HG02885 (cell line): ENCODE measurements around the gene ISLR2.
"Not testable (repeated sequence)": the region's sequence is repeated elsewhere in the genome, so short reads cannot be mapped to it uniquely, and the experiment has no call there.

Experiments
- ATAC-seq: cut with Tn5 transposase; IDR thresholded peaks from one replicate; pipeline ENCODE4 v1.9.1; 2021; ENCODE audit warnings: mild to moderate bottlenecking; ENCODE audit not compliant: unreplicated experiment, poor library complexity

Gene ISLR2

GRCh38 chr15:74156678-74157411 lies 26.5 kb downstream of the ISLR2 start:
- ATAC-seq = no peak

DNA sequence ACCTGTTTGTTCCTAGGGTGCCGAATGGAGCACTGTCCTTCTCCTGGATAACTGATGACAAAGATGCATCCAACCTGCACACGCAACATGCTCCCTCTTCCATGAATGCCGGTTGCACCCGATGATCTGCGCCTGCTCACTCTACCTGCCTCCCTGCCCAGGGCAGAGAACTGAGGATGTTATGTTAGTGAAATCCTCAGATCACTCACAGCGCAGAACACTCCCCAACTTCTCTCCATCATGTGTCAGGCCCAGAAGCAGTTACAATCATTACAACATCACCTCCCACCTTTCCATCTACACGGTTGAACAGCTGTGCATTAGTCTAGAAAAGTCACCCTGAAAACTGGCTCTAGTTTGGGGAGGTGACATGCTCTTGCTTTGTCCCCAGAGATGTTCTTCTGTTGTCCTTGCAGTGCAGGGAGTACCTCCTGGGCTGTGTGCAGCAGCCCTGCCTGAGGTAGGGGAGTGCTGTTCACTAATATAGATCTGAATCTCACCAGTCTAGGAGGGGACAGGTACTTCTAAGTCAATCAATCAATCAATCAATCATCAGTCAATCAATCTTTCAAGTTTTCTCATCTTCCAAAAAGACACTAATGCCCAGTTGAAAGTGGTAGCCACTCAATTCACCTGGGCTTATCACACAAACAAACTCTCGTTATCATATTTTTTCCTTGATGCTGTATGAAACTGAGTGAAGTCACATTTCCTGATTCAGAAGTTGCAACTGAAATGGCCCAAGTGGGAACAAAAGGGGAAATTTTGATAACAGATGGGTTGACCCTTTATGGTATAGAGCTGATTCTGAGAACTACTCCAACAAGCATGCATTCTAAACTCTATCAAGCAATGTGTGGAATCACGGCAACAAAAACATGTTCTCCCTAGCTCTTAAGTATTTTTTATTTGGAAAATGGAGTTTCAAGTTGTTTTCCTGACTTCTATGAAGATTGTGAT lies 27.8 kb downstream of the ISLR2 start:
- ATAC-seq = no peak

- ATAC-seq = peak; percentile 60
These were observed 28.7 kb downstream of the ISLR2 start for GRCh38 chr15:74158855-74159650.

DNA sequence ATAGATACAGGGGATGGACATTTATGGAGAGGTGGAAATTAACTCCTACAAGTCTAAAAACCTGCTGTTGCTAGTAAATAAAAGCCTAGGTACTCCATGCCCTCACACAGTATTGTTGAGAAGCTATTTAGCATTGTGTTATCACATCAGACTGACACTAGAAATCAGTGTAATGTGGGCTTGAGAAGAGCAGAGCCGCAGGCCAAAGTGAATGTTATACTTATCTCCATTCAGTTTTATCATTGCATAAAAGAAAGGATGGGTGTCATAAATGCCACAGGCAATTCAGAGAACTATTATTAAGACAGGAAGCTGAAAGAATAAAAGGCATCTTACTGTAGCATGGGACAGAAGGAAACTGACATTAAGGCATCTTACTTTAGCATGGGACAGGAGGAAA lies 29.4 kb downstream of the ISLR2 start:
- ATAC-seq = no peak

DNA sequence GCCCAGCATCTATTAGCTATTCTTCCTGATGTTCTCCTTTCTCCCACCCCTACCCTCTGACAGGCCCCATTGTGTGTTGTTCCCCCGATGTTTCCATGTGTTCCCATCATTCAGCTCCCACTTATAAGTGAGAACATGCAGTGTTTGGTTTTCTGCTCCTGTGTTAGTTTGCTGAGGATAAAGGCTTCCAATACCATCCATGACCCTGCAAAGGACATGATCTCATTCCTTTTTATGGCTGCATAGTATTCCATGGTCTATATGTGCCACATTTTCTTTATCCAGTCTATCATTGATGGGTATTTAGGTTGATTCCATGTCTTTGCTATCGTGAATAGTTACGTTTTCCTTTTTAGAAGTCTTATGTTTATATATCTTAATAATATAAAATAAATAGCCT lies 30.0 kb downstream of the ISLR2 start:
- not testable (repeated sequence) for ATAC-seq

GRCh38 chr15:74162195-74162536 lies 31.8 kb downstream of the ISLR2 start:
- not testable (repeated sequence) for ATAC-seq

GRCh38 chr15:74165461-74165860 lies 35.1 kb downstream of the ISLR2 start:
- no peak for ATAC-seq

DNA sequence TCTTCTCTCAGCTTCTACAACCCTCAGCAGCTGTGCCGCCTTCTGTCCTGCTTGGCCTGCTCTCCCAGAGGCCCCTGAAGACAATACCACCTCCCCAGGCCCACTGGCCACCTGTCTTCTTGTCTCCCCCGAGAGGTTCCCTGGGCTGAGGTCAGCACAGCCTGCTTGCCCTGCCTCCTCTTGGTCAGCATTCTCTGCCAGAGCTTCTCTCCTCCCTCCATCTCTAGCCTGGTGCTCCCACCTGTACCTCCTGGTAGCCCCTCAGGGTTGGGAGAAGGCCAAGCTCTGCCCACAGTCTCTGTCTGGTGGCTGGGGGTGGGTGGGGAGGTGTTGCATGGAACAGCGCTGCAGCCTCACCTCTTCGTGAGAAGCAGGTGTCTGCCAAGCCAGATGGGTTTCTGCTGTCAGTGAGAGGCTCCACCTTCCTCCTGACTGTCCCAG lies 37.5 kb downstream of the ISLR2 start:
- ATAC-seq = no peak

GRCh38 chr15:74168711-74169126 lies 38.3 kb downstream of the ISLR2 start:
- ATAC-seq = no peak

- no peak for ATAC-seq
These were observed 39.9 kb downstream of the ISLR2 start for GRCh38 chr15:74170071-74170844.

GRCh38 chr15:74170875-74171578 lies 40.6 kb downstream of the ISLR2 start:
- ATAC-seq = no peak

- no peak for ATAC-seq
These were observed 41.7 kb downstream of the ISLR2 start for GRCh38 chr15:74171965-74172541.

GRCh38 chr15:74172701-74173379 lies 42.5 kb downstream of the ISLR2 start:
- ATAC-seq = no peak

DNA sequence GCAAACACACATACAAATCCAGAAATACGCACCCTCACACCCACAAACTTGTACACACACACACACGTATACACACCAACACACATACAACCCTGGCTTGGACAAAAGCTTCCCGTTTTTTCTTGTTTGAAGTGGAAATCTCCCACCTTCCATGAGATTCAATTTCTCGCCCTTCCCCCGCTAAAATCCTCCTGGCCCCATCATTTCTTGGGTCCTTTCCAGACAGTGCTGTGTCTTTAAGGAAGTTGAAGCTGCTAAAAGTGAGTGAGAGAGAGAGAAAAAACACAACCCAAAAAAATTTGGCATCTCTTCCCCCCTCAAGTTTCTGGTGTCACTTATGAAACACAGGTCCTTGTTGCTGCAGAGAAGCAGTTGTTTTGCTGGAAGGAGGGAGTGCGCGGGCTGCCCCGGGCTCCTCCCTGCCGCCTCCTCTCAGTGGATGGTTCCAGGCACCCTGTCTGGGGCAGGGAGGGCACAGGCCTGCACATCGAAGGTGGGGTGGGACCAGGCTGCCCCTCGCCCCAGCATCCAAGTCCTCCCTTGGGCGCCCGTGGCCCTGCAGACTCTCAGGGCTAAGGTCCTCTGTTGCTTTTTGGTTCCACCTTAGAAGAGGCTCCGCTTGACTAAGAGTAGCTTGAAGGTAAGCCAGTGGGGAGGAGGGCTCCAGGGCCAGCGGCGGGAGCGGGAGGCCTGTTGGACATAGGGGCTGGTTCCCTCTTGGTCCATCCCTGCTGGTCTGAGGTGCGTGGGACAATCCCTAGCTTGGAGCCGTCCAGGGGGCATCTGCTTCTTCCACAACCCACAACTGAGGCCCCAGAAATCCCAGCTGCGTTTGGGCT lies 43.2 kb downstream of the ISLR2 start, which contains the start of gene ISLR:
Gene ISLR (plus strand): TSS at position 331 of the 839 bp plus-strand sequence. CDS start 1,149 bp downstream, outside the sequence.
- ATAC-seq = no peak

DNA sequence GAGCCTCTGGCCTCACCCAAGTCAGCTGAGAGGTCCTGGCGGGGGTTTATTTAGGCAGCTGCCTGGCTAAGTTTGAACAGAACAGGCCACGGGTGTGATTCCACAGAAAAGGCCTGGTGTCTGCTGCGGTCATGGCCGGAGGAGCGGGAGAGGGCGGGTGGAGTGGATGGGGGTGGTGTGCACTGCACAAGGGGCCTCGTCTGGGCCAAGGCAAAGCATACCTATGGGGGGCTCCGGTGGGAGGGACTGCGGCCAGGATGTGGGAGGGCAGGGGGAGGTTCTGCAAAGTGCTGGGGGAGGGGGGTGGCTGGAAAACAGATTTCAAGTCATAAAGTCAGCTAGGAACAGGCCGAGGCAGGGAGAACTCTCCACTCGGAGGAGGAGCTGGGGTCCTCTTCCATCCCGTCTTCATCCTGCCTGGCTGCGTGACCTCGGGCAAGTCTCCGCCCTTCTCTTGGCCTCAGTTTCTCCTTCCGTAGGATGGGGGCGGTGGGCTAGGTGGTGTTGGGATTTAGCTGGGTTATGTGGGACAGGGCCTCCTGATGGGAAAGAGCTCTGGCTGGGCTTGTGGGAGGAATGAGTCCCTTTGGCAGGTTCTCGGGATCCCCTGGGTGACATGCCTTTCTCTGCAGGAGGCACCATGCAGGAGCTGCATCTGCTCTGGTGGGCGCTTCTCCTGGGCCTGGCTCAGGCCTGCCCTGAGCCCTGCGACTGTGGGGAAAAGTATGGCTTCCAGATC lies 44.0 kb downstream of the ISLR2 start:
- ATAC-seq = no peak

DNA sequence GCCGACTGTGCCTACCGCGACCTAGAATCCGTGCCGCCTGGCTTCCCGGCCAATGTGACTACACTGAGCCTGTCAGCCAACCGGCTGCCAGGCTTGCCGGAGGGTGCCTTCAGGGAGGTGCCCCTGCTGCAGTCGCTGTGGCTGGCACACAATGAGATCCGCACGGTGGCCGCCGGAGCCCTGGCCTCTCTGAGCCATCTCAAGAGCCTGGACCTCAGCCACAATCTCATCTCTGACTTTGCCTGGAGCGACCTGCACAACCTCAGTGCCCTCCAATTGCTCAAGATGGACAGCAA lies 44.5 kb downstream of the ISLR2 start:
- no peak for ATAC-seq
